ENCODE data around the gene SELENOS.
"Not testable (repeated sequence)": the region's sequence is repeated elsewhere in the genome, so short reads cannot be mapped to it uniquely, and the experiment has no call there.

SELENOS gene

DNA sequence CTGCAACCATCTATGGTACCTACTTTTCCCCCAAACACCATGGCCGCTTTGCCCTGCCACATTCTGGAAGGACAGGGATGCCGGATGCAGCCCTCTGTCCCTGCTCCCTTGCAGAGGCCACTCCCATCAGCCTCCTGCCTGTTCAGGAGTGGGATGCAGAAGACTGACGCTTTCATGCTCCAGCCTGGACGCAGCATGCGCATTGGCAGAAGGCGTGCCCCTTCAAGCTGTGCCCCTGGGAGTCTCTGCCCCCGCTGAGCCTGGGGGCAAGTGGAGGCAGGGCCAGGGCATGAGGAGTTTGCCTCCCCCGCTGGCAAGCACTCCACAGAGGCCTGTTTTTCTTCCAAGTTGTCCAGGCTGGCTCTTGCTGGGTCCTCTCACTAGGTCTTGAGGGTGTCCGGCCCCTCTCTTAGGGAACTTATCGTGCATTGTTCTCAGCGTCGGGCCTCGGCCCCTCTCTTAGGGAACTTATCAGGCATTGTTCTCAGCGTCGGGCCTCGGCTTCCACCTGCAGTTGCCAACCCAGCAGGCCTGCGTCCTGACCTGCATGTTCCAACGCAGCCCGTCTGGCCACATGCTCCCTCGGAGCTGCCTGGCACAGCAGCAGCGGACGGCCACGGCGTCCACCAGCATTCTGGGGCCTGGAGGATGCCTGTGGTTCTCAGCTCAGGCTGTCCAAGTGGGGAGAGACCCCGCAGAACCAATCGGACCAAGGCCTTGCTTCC is 32.3 kb upstream of the SELENOS start:
- DNase-seq (ENCODE audit: low read depth): no peak

DNA sequence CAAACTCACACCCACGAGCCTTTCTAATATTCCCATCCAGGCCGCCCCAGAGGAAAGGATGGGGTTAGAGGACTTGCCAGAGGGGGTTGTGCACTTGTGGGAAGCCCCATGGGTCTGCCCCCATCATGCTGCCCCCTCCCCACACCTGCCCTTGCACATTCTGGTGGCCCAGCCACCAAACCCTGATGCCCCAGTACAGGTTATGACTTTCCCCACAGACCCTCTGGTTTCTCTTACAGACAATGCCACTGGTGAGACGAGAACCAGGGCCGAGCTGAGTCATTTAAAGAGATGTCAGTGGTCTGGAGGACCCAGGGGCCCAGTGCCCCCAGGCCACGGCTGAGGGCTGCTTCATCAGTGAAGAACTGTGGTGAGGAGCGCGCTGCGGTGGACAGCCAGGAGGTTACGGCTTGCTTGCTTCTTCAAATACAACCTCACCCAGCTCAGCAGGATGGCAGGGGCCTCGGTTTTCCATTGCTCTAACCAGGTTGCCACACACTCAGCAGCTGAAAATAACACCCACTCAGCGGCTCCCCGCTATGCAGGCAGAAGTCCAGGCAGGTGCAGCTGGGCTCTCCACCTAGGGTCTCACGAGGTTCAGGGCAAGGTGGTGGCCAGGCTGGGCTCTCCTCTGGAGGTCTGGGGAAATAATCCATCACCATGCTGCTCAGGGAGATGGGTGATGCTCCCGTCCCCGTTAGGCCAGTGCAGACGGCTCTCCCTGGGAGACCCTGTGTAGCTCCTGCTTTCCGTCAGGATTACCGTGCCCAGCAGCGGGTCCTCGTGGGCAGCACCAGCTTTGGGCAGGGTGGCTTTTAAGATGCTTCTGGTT is 31.5 kb upstream of the SELENOS start:
- DNase-seq (ENCODE audit: low read depth): no peak

DNA sequence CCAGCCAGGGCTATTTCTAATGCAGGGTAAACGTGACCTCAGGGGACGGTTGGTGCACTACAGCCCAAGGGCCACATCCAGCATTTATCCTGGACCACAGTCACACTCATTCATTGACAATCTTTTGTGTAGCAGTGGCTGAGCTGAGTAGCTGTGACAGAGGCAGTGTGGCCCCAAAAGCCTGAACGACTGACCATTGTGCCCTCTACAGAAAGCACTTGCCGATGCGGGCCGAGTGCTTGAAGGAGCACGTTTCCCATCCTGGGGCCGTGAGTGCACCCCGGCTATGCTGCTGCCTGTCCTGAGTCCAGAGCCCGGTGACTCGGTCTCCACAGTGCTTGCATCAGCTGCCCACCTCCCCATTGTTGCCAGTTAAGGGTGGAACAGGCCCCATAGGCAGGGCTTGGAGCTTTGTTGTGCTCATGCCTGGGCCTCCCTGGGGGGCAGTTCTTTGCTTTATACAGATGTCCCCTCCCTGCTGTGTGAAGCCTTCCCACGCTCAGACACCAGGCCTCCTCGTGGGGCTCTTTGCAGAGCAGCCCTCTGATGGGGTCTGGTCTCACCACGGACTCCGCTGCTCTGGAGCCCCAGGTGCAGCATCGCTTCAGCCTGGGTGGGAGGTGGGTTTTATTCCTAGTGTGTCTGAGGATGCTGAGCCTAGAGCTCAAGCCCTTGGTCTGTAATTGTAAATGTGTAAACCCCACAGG is 30.8 kb upstream of the SELENOS start:
- no peak for DNase-seq (ENCODE audit: low read depth)

DNA sequence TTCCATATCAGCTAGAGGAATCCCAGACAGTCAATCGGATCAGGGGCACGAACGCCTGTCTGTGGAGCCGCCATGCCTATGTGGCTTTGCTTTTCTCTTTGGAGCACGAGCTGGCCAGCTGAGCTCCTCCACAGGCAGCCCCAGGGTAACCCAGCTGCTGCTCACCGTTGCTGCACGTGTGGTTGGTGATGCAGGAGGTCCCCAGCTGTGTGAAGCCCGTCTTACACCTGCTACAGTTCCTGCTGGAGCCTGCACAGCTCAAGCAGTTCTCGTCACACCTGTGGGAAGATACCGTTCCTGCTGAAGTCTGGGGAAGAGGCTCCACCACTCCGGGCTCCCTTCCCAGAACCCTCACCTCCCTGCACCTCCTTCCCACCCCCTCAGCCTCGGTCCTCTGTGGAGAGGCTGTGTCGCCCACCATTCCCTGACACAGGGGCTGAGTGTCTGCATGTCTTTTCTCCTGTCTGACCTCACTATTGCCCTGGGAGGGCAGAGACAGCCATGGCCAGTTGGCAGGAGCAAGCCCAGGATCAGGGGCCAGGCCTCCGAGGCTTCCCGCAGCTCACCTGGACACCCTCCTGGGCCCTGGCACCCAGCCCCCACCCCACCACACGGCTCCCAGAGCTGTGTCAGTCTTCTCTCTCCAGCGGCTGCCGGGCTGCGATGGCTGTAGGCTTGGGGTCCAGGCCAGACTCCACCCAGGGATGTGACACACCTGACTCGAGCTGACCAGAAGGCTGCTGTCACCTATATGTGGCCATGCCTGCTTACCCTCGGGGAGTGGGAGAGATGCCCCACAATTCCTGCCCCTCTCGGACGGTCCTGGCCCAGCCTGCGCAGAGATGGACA is 30.0 kb upstream of the SELENOS start:
- DNase-seq (ENCODE audit: low read depth): no peak

DNA sequence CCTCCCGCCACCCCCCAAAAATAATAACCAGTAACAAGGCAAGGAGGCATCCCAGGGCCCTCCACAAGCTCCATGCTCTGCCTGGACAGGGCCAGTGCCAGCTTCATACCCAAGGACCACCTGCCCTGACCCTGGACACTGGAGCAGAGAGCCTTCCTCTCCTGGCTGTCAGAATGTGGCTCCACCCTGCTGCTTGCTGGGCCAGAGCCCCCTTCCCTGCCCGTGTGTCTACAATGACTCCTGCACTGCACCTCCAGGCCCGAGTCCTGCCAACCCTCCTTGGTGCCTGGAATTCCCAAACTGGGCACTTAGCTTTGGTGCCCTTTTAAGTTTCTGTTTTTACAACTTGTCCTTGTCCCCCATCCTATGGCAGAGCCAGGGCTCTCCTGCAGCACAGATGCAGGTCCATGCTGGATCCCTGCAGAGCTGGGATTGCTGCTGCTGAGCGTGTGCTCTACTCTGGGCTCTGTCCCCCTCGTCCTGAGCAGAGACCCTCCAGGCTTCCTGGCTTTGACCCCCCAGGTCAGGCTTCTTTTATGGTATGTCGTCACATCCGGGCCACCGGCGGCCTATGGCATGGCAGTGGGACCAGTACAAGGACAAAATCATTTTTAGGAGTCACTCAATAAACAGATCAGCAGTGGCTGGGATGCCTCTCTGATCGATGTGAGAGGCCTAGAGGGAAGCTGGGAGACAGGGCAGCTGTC is 29.2 kb upstream of the SELENOS start:
- no peak for DNase-seq (ENCODE audit: low read depth)

DNA sequence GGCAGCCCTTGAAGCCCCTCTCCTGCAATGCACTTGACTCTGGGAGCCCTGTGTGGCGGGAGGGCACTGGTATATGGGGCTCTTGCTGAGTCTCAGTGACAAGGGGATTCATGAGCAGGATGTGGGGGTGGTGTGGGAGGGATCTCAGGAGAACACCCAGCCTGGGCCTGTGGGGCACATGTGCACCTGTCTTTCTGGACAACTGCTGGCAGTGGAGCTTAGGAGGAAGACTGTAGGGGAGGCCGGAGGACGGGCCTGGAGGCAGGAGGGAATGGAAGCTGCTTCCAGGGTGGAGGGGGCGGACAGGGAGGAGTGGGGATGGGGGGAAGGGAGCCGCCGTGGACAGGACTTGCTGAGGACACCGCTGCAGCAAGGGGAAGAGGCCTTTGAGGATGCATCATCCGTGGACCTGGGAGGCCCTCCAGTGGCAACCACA is 28.6 kb upstream of the SELENOS start:
- no peak for DNase-seq (ENCODE audit: low read depth)

DNA sequence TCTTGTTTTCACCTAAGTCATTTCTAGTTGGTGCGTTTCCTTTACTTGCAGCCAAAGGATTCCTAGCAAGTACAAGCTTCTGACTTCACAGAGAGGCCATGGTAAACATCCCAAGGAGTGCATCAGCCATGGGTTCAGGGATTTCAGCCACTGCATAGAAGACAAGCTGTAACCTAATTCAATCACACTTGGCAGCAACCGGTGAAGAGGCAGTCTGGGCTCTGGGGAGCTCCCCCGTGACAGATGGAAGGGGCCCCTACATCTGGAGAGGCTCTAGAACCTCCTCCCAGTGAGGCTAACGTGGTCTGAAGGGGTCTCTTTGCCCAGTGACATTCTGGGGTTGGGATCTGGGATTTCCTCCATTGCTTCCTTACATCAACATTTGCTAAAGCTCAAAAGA is 26.1 kb upstream of the SELENOS start:
- DNase-seq (ENCODE audit: low read depth): no peak

DNA sequence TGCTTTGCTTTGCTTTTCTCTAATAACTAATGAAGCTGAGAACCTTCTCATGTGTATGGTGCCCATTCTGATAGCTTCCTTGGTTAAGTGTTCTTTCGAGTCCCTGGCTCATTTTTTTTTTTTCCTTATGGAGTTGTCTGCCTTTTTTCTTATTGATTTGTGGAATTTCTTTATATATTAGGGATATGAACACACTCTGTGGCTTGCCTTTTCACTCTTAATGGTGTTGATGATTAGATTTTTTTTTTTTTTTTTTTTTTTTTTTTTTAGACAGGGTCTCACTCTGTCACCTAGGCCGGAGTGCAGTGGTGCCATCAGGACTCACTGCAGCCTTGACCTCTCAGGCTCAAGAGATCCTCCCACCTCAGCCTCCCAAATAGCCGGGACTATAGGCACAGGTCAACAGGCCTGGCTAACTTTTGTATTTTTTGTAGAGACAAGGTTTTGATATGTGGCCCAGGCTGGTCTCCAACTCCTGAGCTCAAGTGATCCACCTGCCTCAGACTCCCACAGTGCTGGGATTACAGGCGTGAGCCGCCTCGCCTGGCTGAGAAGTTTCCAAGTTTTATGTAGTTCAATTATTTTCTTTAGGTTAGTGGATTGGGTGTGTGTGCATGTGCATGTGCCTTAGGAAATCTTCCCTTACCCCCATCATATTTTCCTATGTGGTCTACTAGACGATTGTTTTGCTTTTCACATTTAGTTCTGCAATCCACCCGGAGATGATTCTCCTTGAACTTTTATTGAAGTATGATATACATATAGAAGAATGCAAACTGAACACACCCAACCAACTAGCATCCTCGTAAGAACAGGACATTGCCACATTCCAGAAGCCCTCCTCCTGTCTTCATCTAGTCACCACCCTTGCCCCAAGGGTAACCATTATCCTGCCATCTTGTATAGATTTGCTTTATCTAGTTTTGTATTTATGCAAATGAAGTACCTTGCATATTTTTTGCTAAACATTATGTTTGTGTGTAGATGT is 19.4 kb upstream of the SELENOS start:
- DNase-seq (ENCODE audit: low read depth): no peak

DNA sequence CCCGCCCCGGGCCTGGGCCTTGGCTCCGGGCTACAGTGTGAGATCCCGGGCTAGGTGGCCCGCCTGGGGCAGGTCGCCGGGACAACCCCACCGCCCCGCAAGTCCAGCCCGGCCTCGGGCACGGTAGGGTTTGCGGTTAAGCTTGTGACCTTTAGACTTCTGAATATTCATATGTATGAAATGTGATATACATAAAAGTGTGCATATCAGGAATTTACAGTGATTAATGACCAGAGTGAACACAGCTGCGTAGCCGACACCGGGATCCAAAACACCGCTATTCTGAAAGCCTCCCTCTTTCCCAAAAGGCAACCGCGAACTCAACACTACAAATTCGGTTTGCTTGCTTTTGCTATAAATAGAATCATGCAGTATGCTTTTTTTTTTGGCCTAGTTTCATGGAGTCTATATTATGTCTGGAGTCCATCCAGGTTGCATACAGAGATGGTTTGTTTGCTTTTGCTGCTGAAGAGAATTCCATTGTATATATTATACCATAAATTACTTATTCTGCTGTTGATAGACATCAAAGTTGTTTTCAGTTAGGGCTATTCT is 18.4 kb upstream of the SELENOS start:
- DNase-seq (ENCODE audit: low read depth): no peak

DNA sequence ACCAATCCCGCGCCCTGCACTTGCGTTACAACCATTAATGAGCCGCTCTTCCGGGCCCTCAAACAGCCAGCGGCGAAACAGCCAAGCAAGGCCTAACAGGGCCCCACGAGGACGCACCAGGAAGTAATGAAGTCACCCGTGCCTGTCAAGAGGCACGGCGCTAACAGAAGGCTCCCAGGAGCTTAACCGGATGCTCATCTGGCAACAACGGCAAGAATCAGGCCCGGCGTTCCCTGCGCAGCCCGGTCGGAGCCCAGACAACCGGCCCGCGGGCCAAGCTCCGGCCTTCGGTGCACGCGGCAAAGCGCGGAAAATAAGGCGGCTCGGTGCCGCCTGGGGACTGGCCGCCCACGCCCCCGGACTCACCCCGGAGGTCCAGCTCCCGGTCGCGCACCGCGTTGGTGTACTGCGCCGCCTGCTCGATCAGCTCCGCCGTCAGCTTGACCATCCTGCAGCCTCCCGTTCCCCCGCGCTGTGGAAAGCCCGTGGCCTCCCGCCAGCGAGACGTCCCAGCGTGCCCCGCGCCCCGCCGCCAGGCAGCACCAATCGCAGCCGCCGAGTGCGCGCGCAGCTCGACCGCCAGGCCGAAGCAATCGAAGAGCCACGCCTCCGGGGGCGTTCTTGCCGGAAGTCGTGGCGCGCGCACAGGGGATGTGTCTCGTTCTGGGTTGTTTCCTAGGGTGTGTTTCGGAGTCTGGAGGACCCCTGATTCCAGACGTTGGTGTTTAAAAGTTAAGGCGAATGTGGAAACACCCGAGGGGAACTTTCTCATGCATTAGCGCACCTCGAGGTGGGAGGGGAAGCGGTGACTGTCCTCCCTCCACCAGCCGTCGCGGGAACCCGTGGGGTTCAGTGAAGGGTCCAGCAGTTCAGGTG is 17.7 kb upstream of the SELENOS start, which contains the start of gene SNRPA1:
TSS of gene SNRPA1 (minus strand) at position 518 of the 876 bp plus-strand sequence. CDS start at position 448, 70 bp downstream.
- DNase-seq (ENCODE audit: low read depth): peak; percentile 97

DNA sequence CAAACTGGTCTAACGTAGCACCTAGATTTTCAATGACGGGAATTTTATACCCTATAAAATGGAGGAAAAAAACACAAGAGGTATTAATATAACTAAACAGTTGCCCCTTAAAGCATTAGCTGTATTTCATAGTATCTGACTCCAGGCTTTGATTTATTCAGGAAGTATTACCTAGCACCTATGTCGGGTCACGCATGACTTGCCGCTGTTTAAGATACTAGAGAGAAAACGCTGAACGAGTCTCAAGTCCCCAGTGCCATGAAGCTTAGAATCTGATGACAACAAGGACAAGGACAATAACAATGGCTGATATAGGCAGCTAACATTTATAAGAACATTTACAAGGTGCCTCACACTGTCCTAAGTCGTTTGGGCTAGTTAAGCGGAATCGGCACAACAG is 15.8 kb upstream of the SELENOS start:
- DNase-seq (ENCODE audit: low read depth): no peak

DNA sequence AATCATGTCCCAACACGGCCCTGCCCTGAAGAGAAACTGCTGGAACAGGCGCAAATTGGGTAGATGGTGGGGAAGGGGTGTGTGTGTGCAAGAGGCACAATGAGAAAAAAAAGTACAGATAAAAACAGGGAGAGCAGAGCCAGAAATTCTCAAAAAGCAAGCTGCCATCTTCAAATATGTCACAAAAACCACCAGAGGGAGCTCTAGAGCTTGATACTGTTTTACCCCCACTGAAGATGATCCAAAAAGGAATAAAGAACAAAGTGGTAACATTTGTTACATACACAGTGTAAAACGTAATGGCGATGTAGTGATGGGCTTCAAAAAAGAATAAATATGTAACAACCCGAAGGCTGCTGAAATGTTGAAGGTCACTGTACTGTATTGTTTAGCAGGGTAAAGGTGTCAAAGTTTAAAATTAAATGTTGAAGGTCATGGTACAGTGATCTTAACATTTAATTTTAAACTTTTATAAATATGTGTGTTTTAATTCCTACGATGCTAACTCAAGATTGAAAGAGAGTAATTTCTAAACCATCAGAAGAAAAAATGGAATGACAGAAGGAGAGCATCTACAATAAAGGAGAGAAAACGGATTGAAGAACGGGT is 11.7 kb upstream of the SELENOS start:
- no peak for DNase-seq (ENCODE audit: low read depth)

DNA sequence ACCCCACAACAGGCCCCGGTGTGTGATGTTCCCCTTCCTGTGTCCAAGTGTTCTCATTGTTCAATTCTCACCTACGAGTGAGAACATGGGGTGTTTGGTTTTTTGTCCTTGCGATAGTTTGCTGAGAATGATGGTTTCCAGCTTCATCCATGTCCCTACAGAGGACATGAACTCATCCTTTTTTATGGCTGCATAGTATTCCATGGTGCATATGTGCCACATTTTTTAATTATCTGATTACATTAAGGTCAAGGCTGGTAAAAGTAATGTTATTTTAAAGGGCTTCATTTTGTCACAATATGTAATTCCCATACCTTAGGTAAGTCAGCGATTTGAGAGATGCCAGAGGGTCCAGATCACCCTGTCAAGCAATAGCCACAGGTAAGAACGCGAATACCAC is 10.1 kb upstream of the SELENOS start:
- DNase-seq (ENCODE audit: low read depth): not testable (repeated sequence)

DNA sequence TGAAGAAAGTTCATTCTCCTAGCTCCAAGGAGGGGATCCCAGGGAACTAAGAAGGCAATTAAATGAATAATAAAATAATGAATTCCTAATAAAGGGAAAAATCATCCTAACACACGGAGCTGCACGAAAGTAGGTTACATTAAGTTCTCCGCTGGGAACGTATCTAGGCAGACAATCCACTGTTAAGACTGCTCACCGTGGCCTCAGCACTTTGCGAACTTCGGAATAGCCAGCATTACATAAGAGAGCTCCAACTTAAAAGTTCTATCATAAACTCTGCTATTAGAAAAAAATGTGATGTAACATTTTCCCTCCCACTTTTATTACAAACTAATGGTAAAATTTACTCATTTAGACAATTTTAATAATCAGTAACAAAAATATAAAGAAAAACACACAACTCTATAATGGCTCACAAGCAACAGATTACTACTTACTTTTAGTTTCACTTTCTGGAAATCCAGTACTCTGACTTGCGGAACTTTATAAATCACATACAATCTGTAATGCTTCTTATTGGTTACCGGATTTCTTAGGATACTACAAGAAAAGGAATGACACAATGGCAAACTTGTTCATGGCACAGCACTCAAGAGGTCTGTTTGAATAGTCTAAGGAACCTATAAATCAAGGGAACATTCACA is 9.3 kb upstream of the SELENOS start:
- no peak for DNase-seq (ENCODE audit: low read depth)

DNA sequence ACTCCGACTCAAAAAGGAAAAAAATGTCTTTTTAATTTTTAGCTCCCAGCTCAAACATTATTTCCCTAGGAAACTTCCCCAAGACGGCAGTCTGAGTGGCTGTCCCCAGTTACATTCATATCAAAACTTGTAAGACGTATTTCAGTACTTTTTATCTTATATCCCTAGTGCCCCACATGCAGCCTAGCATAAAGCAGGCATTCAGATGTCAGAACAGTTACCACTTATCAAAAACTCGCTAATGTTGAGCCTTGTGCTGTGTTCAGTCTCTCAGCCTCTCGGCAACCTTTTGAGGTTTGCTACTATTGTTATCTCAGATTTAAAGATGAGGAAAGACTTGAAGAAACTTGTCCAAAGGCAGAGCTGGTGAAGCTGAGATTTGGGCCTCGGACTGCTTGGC is 6.6 kb upstream of the SELENOS start:
- DNase-seq (ENCODE audit: low read depth): no peak

DNA sequence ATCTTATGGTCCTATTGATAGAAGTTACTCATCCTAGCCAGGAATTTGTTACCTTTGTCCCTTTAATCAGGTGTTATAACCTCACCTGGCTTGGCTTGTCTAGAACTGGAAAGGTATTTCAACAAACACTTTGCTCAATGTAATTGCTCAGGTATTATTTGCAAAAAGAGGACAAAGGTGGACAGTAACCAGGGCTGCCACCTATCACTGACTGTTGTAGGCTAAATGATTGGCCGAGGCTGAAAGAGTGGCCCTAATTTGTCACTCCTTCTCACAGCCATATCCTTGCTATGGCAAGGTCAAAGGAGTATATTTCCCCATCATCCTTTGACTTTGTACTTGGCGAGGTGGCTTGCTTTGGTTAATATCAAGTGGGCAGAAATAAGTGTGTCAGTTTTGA is 2.7 kb upstream of the SELENOS start:
- no peak for DNase-seq (ENCODE audit: low read depth)

DNA sequence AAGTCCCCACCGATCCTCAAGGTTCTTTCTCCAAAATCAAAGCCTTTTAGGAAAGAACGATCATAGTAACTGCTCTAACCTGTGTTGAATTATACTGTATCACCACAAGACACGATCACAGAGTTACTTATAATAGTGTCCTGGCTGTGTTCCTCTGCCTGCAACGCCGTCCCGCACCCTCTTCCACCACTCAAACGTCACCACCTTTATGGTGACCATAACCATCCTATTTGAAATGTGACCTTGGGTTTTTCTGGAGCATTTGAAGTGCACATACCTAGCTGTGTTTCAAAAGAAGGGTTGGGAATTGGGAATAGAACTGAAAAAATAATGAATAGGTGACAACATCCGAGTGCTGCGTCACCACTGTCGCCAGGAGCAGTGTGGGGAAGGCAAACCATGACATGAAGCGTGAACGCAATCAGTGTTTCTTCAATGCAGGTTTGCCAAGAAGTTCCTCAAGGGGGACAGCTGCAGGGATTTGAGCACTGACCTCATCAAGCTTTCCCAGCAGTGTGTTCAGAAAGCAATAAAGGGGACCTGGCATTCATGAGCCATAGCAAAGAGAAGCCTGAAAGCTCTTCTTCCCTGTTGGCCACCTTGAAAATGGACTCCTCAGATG is 769 bp upstream of the SELENOS start:
- no peak for DNase-seq (ENCODE audit: low read depth)

Data from T follicular helper cell (primary cell).